DND-41 (cell line): ENCODE data around the gene CLEC3B.

ENCODE experiments used
- ATAC-seq: fragments of 200-7000 bp; cut with Tn5 transposase; 3 replicates; pipeline ENCODE4 v1.9.1; 2021; ENCODE audit warnings: low read depth; ENCODE audit not compliant: insufficient read depth
- DNase-seq: peaks from one replicate; pipeline ENCODE4 v3.0.0-alpha.2; 2020
- H2AFZ ChIP-seq: 2 replicates; pipeline ENCODE4 v1.6.0; 2012; ENCODE audit warnings: low read depth, low read length
- H3K27ac ChIP-seq: 2 replicates; pipeline ENCODE4 v1.5.1; 2012; ENCODE audit warnings: low read length, inconsistent platforms
- H3K27me3 ChIP-seq: fragments of 200-600 bp; sonication (generic); 2 replicates; pipeline ENCODE4 v1.6.0; 2012; ENCODE audit warnings: low read length, mild to moderate bottlenecking, inconsistent platforms; ENCODE audit not compliant: insufficient read depth, poor library complexity
- H3K36me3 ChIP-seq: 2 replicates; pipeline ENCODE4 v1.5.1; 2012; ENCODE audit warnings: low read length, inconsistent platforms; ENCODE audit not compliant: insufficient read depth
- H3K4me1 ChIP-seq: 2 replicates; pipeline ENCODE4 v1.5.1; 2012; ENCODE audit warnings: mild to moderate bottlenecking, low read length; ENCODE audit not compliant: insufficient read depth
- H3K4me2 ChIP-seq: 2 replicates; pipeline ENCODE4 v1.6.0; 2012; ENCODE audit warnings: mild to moderate bottlenecking, moderate library complexity, low read length, inconsistent platforms; ENCODE audit not compliant: insufficient read depth
- H3K4me3 ChIP-seq, 2 experiments: fragments of 200-600 bp in 1 of 2; shearing (Covaris generic) in 1 of 2; 2 replicates each; pipeline ENCODE4 v1.5.1; 2012 to 2016; ENCODE audit warnings: inconsistent platforms in 2 of 2, low read length in 2 of 2, mild to moderate bottlenecking in 2 of 2, low read depth in 1 of 2, moderate library complexity in 1 of 2
- H3K79me2 ChIP-seq: 2 replicates; pipeline ENCODE4 v1.6.0; 2012; ENCODE audit warnings: low read length, inconsistent platforms; ENCODE audit not compliant: insufficient read depth
- H3K9ac ChIP-seq: 2 replicates; pipeline ENCODE4 v1.6.0; 2012; ENCODE audit warnings: low read depth, mild to moderate bottlenecking, inconsistent platforms, low read length, moderate library complexity
- H3K9me3 ChIP-seq: 2 replicates; pipeline ENCODE4 v1.5.1; 2012; ENCODE audit warnings: low read length, moderate library complexity, mild to moderate bottlenecking, inconsistent platforms; ENCODE audit not compliant: insufficient read depth, severe bottlenecking
- H4K20me1 ChIP-seq: 2 replicates; pipeline ENCODE4 v1.6.0; 2012; ENCODE audit warnings: low read length; ENCODE audit not compliant: insufficient read depth
- CTCF ChIP-seq: IDR thresholded peaks from 2 replicates; pipeline ENCODE4 v1.5.1; 2012; ENCODE audit warnings: borderline replicate concordance, low read length, moderate library complexity, mild to moderate bottlenecking; ENCODE audit not compliant: poor library complexity, severe bottlenecking; ENCODE audit errors: extremely low read depth
- EZH2 ChIP-seq: IDR thresholded peaks from 3 replicates; pipeline ENCODE4 v1.6.1; 2012; ENCODE audit warnings: borderline replicate concordance, low read depth, mild to moderate bottlenecking, moderate library complexity, low read length, inconsistent platforms; ENCODE audit not compliant: severe bottlenecking

The CLEC3B gene

GRCh38 chr3:45031531-45031930, 5.4 kb downstream of the CLEC3B start:
- DNase-seq (no peak), ATAC-seq (no peak)
- no peaks in the 10 kb centered on the region for H3K79me2 ChIP-seq
- TF ChIP-seq CTCF (no peak), EZH2 (no peak)
- H2AFZ ChIP-seq = no peak overlapping the region
- no peak overlapping the region for H3K4me3 ChIP-seq
- H3K27me3 ChIP-seq = no peaks in the 10 kb centered on the region
- no peak overlapping the region for H3K27ac ChIP-seq
- H4K20me1 ChIP-seq = no peaks in the 10 kb centered on the region
- no peaks in the 10 kb centered on the region for H3K9me3 ChIP-seq
- no peak overlapping the region for H3K9ac ChIP-seq
- no peaks in the 10 kb centered on the region for H3K36me3 ChIP-seq
- H3K4me2 ChIP-seq = no peak overlapping the region
- H3K4me1 ChIP-seq = peaks cover 17% of the 10 kb centered on the region

GRCh38 chr3:45032113-45032512, 6.0 kb downstream of the CLEC3B start:
- DNase-seq (no peak), ATAC-seq (no peak)
- no peak overlapping the region for H3K4me2 ChIP-seq
- H3K27me3 ChIP-seq = no peaks in the 10 kb centered on the region
- H3K9ac ChIP-seq = no peak overlapping the region
- H3K36me3 ChIP-seq = no peaks in the 10 kb centered on the region
- no peaks in the 10 kb centered on the region for H4K20me1 ChIP-seq
- H3K4me1 ChIP-seq = peaks cover 17% of the 10 kb centered on the region
- H3K4me3 ChIP-seq = no peak overlapping the region
- H2AFZ ChIP-seq = no peak overlapping the region
- no peak overlapping the region for H3K27ac ChIP-seq
- no peaks in the 10 kb centered on the region for H3K9me3 ChIP-seq
- TF ChIP-seq CTCF = no peak
- TF ChIP-seq EZH2 = no peak
- no peaks in the 10 kb centered on the region for H3K79me2 ChIP-seq

GRCh38 chr3:45033791-45034190, 7.7 kb downstream of the CLEC3B start:
- ATAC-seq (no peak), DNase-seq (no peak)
- TF ChIP-seq CTCF (no peak), EZH2 (no peak)
- Histone ChIP-seq H3K9ac (no peak overlapping the region), H4K20me1 (no peaks in the 10 kb centered on the region), H2AFZ (no peak overlapping the region), H3K27me3 (no peaks in the 10 kb centered on the region), H3K36me3 (no peaks in the 10 kb centered on the region), H3K27ac (peak overlapping the region; percentile 61; the same call in 1 of the 2 replicates), H3K4me3 (no peak overlapping the region), H3K4me1 (peaks cover 24% of the 10 kb centered on the region), H3K4me2 (no peak overlapping the region), H3K9me3 (no peaks in the 10 kb centered on the region), H3K79me2 (no peaks in the 10 kb centered on the region)

- no peak for TF ChIP-seq CTCF
- no peak for TF ChIP-seq EZH2
- peak; percentile 82 for ATAC-seq
- peak overlapping the region; percentile 14; the same call in 1 of the 2 replicates for H3K4me2 ChIP-seq
- H3K9me3 ChIP-seq = no peaks in the 10 kb centered on the region
- peaks cover 24% of the 10 kb centered on the region for H3K4me1 ChIP-seq
- no peak overlapping the region for H3K4me3 ChIP-seq
- no peaks in the 10 kb centered on the region for H4K20me1 ChIP-seq
- H3K27ac ChIP-seq = peak overlapping the region; percentile 61
- H3K36me3 ChIP-seq = no peaks in the 10 kb centered on the region
- DNase-seq = peak; percentile 87
- H3K79me2 ChIP-seq = no peaks in the 10 kb centered on the region
- H3K27me3 ChIP-seq = no peaks in the 10 kb centered on the region
- no peak overlapping the region for H2AFZ ChIP-seq
- H3K9ac ChIP-seq = peak overlapping the region; percentile 13; the same call in 1 of the 2 replicates
These were observed 8.6 kb downstream of the CLEC3B start for GRCh38 chr3:45034612-45035252.
